Measurements from ENCODE around the gene FEN1.
A peak's percentile ranks its signal among the peaks of the same experiment; 100 is the strongest.

FEN1 gene

GRCh38 chr11:61775106-61775505 is 17.6 kb upstream of the FEN1 start:
- in situ Hi-C loops (cut with MboI; ENCODE audit: low pct_unique_long_range_greater_than_20kb, low sequenced_read_pairs, unreplicated experiment) = no loop called here
- DNase-seq (ENCODE audit: low spot score) = no peak
- TF ChIP-seq CTCF (IDR thresholded peaks at IDR 0.05; ENCODE audit: extremely low read depth, insufficient read depth, missing control alignments) = no peak

- no peak for TF ChIP-seq CTCF (IDR thresholded peaks at IDR 0.05; ENCODE audit: extremely low read depth, insufficient read depth, missing control alignments)
- no peak for DNase-seq (ENCODE audit: low spot score)
- in situ Hi-C loops (cut with MboI; ENCODE audit: low pct_unique_long_range_greater_than_20kb, low sequenced_read_pairs, unreplicated experiment) = no loop called here
Observed at GRCh38 chr11:61775606-61776554, 16.8 kb upstream of the FEN1 start.

- DNase-seq (ENCODE audit: low spot score) = peak; percentile 94
- in situ Hi-C loops (cut with MboI; ENCODE audit: low pct_unique_long_range_greater_than_20kb, low sequenced_read_pairs, unreplicated experiment) = no loop called here
- peak; percentile 79 for TF ChIP-seq CTCF (IDR thresholded peaks at IDR 0.05; ENCODE audit: extremely low read depth, insufficient read depth, missing control alignments)
Observed at GRCh38 chr11:61776561-61777075, 16.1 kb upstream of the FEN1 start.

GRCh38 chr11:61777234-61778090 is 15.2 kb upstream of the FEN1 start:
- peak; percentile 85 for DNase-seq (ENCODE audit: low spot score)
- in situ Hi-C loops (cut with MboI; ENCODE audit: low pct_unique_long_range_greater_than_20kb, low sequenced_read_pairs, unreplicated experiment) = no loop called here
- peak; percentile 22 for TF ChIP-seq CTCF (IDR thresholded peaks at IDR 0.05; ENCODE audit: extremely low read depth, insufficient read depth, missing control alignments)

- no peak for DNase-seq (ENCODE audit: low spot score)
- no peak for TF ChIP-seq CTCF (IDR thresholded peaks at IDR 0.05; ENCODE audit: extremely low read depth, insufficient read depth, missing control alignments)
- in situ Hi-C loops (cut with MboI; ENCODE audit: low pct_unique_long_range_greater_than_20kb, low sequenced_read_pairs, unreplicated experiment) = no loop called here
Observed at GRCh38 chr11:61778357-61778886, 14.3 kb upstream of the FEN1 start.
